ENCODE data around the gene MTMR4.
"Not testable (repeated sequence)": the region's sequence is repeated elsewhere in the genome, so short reads cannot be mapped to it uniquely, and the experiment has no call there.

Gene MTMR4

GRCh38 chr17:58492238-58493121 lies 22.0 kb downstream of the MTMR4 start:
- no peak for DNase-seq (ENCODE audit: low read depth)

- no peak for DNase-seq (ENCODE audit: low read depth)
These were observed 22.9 kb downstream of the MTMR4 start for GRCh38 chr17:58491510-58492045.

- DNase-seq (ENCODE audit: low read depth): no peak
These were observed 26.0 kb downstream of the MTMR4 start for GRCh38 chr17:58488428-58488890.

- no peak for DNase-seq (ENCODE audit: low read depth)
These were observed 26.6 kb downstream of the MTMR4 start, which contains the start of gene HSF5 for GRCh38 chr17:58487589-58488427. Gene HSF5, minus strand, starts transcription at chr17:58488408. Its CDS starts 134 bp downstream, at chr17:58488274.

- no peak for DNase-seq (ENCODE audit: low read depth)
These were observed 29.8 kb downstream of the MTMR4 start for GRCh38 chr17:58484600-58484999.

GRCh38 chr17:58481798-58482197 lies 32.6 kb downstream of the MTMR4 start:
- not testable (repeated sequence) for DNase-seq (ENCODE audit: low read depth)

- DNase-seq (ENCODE audit: low read depth): no peak
These were observed 34.3 kb downstream of the MTMR4 start for GRCh38 chr17:58480090-58480489.

GRCh38 chr17:58476812-58477211 lies 37.6 kb downstream of the MTMR4 start:
- DNase-seq (ENCODE audit: low read depth): no peak

GRCh38 chr17:58475985-58476384 lies 38.5 kb downstream of the MTMR4 start:
- DNase-seq (ENCODE audit: low read depth): no peak

- DNase-seq (ENCODE audit: low read depth): no peak
These were observed 44.1 kb downstream of the MTMR4 start for GRCh38 chr17:58470356-58470755.

GRCh38 chr17:58468944-58469343 lies 45.5 kb downstream of the MTMR4 start:
- DNase-seq (ENCODE audit: low read depth): no peak

- DNase-seq (ENCODE audit: low read depth): no peak
These were observed 58.9 kb downstream of the MTMR4 start for GRCh38 chr17:58455491-58455890.

GRCh38 chr17:58452738-58453137 lies 61.7 kb downstream of the MTMR4 start:
- DNase-seq (ENCODE audit: low read depth): no peak

GRCh38 chr17:58447039-58447975 lies 67.1 kb downstream of the MTMR4 start:
- peak; percentile 31 for DNase-seq (ENCODE audit: low read depth)

GRCh38 chr17:58446086-58446485 lies 68.4 kb downstream of the MTMR4 start:
- no peak for DNase-seq (ENCODE audit: low read depth)

Measured in HS-5 (cell line).